HepG2 (cell line): ENCODE measurements around the gene WNK4. TPM values are rescaled to one million over a fixed set of nuclear protein-coding genes. Genes with fewer than 3 reads are reported as not detected.

Source experiments
- AKAP8 ChIP-seq: sonication (generic); formaldehyde crosslinking; IDR thresholded peaks from 2 replicates; pipeline ENCODE4 v1.5.1; 2020; ENCODE audit warnings: mild to moderate bottlenecking, missing genetic modification reagents
- ASH2L ChIP-seq: fragments of 300-600, 200-600 bp; sonication (generic); IDR thresholded peaks from 2 replicates; pipeline ENCODE4 v1.7.0; 2017; ENCODE audit warnings: low read depth, mild to moderate bottlenecking, moderate library complexity, mixed read lengths, low read length; ENCODE audit not compliant: insufficient read length
- ATF3 ChIP-seq: sonication (generic); formaldehyde crosslinking; IDR thresholded peaks from 2 replicates; pipeline ENCODE4 v1.4.0; 2020; ENCODE audit warnings: missing genetic modification reagents
- CREB1 ChIP-seq, 2 experiments: fragments of 450-650 bp in 1 of 2; IDR thresholded peaks; 2 replicates each; pipeline ENCODE4 v1.6.1; 2016 to 2017; ENCODE audit warnings: control low read depth in 1 of 2, mild to moderate bottlenecking in 1 of 2, missing compliant biosample characterization in 1 of 2, missing genetic modification characterization in 1 of 2
- DNMT3B ChIP-seq: conservative IDR thresholded peaks from 2 replicates; pipeline ENCODE4 v1.6.1; 2016; ENCODE audit warnings: missing biosample characterization, control low read depth
- FOXO4 ChIP-seq: sonication (generic); formaldehyde crosslinking; conservative IDR thresholded peaks from 2 replicates; pipeline ENCODE4 v1.8.1; 2023; ENCODE audit warnings: missing genetic modification reagents
- FOXP4 ChIP-seq: sonication (generic); formaldehyde crosslinking; IDR thresholded peaks from 2 replicates; pipeline ENCODE4 v1.4.0; 2020; ENCODE audit warnings: missing genetic modification reagents
- IRX3 ChIP-seq: sonication (generic); formaldehyde crosslinking; IDR thresholded peaks from 2 replicates; pipeline ENCODE4 v1.8.1; 2023; ENCODE audit warnings: mild to moderate bottlenecking, low read depth, missing genetic modification reagents, borderline replicate concordance
- KLF15 ChIP-seq: sonication (generic); formaldehyde crosslinking; IDR thresholded peaks from 2 replicates; pipeline ENCODE4 v1.8.1; 2023; ENCODE audit warnings: borderline replicate concordance, mild to moderate bottlenecking, inconsistent platforms, missing genetic modification reagents, mixed read lengths
- MATR3 ChIP-seq: sonication (generic); formaldehyde crosslinking; IDR thresholded peaks from 2 replicates; pipeline ENCODE4 v1.4.0; 2020; ENCODE audit warnings: missing genetic modification reagents
- NR3C1 ChIP-seq: sonication (generic); formaldehyde crosslinking; IDR thresholded peaks from 2 replicates; pipeline ENCODE4 v1.4.0; 2020; ENCODE audit warnings: missing genetic modification reagents
- RCOR2 ChIP-seq: IDR thresholded peaks from 2 replicates; pipeline ENCODE4 v1.6.1; 2016; ENCODE audit warnings: missing biosample characterization, missing genetic modification reagents
- RXRB ChIP-seq: IDR thresholded peaks from 2 replicates; pipeline ENCODE4 v1.6.1; 2016; ENCODE audit warnings: borderline replicate concordance, missing genetic modification reagents, missing compliant biosample characterization
- TCF7L2 ChIP-seq: IDR thresholded peaks from 2 replicates; pipeline ENCODE4 v1.6.1; 2011; ENCODE audit warnings: mild to moderate bottlenecking, low read depth, low read length, moderate library complexity
- YY1 ChIP-seq: IDR thresholded peaks from 2 replicates; pipeline ENCODE4 v1.6.1; 2011; ENCODE audit warnings: low read length, low read depth, moderate library complexity, mild to moderate bottlenecking; ENCODE audit not compliant: insufficient read depth, insufficient replicate concordance
- ZBTB42 ChIP-seq: sonication (generic); formaldehyde crosslinking; IDR thresholded peaks from 2 replicates; pipeline ENCODE4 v1.5.0; 2020; ENCODE audit warnings: mild to moderate bottlenecking, missing genetic modification reagents
- ZBTB43 ChIP-seq: sonication (generic); formaldehyde crosslinking; conservative IDR thresholded peaks from 2 replicates; pipeline ENCODE4 v1.4.0; 2020; ENCODE audit warnings: missing genetic modification reagents
- ZKSCAN8 ChIP-seq: IDR thresholded peaks from 2 replicates; pipeline ENCODE4 v1.6.1; 2016; ENCODE audit warnings: borderline replicate concordance, missing genetic modification reagents, missing compliant biosample characterization
- ZNF180 ChIP-seq: sonication (generic); formaldehyde crosslinking; IDR thresholded peaks from 2 replicates; pipeline ENCODE4 v1.4.0; 2020; ENCODE audit warnings: low read depth, missing genetic modification reagents, borderline replicate concordance
- ZNF546 ChIP-seq: sonication (generic); formaldehyde crosslinking; conservative IDR thresholded peaks from 2 replicates; pipeline ENCODE4 v1.8.1; 2023; ENCODE audit warnings: mild to moderate bottlenecking, missing genetic modification reagents
- ZNF672 ChIP-seq: sonication (generic); formaldehyde crosslinking; IDR thresholded peaks from 2 replicates; pipeline ENCODE4 v1.8.1; 2022; ENCODE audit warnings: missing genetic modification reagents
- ZNF781 ChIP-seq: sonication (generic); formaldehyde crosslinking; IDR thresholded peaks from 2 replicates; pipeline ENCODE4 v1.5.1; 2020; ENCODE audit warnings: borderline replicate concordance, mild to moderate bottlenecking, missing genetic modification reagents; ENCODE audit errors: not compliant biosample characterization
- ZSCAN25 ChIP-seq: sonication (generic); formaldehyde crosslinking; IDR thresholded peaks from 2 replicates; pipeline ENCODE4 v1.8.0; 2022; ENCODE audit warnings: mild to moderate bottlenecking, missing genetic modification reagents
- ZZZ3 ChIP-seq: sonication (generic); formaldehyde crosslinking; IDR thresholded peaks from 2 replicates; pipeline ENCODE4 v1.4.0; 2020; ENCODE audit warnings: missing genetic modification reagents, mild to moderate bottlenecking, borderline replicate concordance
- polyA plus RNA-seq, 8 experiments: library from polyadenylated mRNA; depleted of rRNA in 3 of 8; stranded (reverse) in 7 of 8; unstranded in 1 of 8; fragments of >200 nt; fragmentation: Illumina TruSeq in 4 of 8; extraction: Trizol in 4 of 8; gene quantifications; 2 replicates each; pipeline versions ENCODE4 v1.2.1 to v1.2.3, GENCODE V29; 2011 to 2016; ENCODE audit warnings: low read depth in 4 of 8, missing spikeins in 1 of 8, mixed read lengths in 1 of 8; ENCODE audit not compliant: insufficient read depth in 1 of 8
- total RNA-seq, 5 experiments: library from RNA; depleted of rRNA; stranded (reverse); fragments of >200 nt; fragmentation: Illumina TruSeq; extraction: Trizol; gene quantifications; 2 replicates each; pipeline ENCODE4 v1.2.3, GENCODE V29; 2016; ENCODE audit warnings: low read depth in 1 of 5

WNK4 gene
- total and polyA plus RNA-seq, 2 of the 13 experiments (the other 11 are each of a cell fraction or from before 2014, with no cell fraction given), result 2.7 to 13.7 TPM

DNA sequence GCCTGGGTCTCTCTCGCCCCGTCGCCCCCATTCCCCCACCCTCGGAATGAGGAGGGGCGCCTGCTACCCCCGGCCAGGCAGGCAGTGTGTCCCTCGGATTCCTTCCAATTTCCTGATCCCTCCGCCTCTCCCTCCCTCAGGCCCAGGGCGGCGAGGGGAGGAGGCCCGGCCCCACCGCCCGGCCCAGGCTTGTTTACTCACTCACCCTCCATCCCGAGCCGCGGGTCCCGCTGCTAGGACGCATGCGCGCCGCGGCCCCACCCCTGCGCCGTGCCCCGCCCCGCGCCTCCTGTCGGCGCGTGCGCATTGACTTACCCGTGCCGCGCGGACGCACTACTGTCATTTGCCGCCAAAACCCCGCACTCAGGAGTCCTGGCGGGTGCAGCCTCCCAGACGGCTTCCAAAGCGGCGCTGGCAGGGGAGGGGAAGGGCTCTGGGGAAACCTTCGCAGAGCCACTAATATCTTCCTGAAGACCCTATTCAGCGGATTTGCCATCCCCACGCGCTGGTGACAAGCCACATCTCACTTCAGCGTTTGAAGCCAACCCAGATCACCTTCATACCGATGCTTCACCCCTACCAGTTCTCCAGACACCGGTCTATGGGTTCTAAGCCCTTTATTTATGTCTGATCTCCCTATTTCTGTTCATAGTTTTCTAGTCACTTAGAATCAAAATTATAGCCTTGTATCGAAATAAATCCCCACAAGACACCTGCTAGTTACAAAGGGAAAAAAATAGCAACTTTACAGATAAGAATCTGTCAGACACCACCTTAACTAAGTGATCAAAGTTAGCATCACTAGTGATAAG is 35.4 kb upstream of the WNK4 start, which contains the start of gene EZH1 (continued):
- TF ChIP-seq ASH2L, result peak; percentile 86
- TF ChIP-seq RCOR2 (CRISPR knock-in tag), result no peak; the same call in 1 of the 2 replicates
- peak; percentile 82 for TF ChIP-seq ZNF546 (CRISPR knock-in tag)
- TF ChIP-seq NR3C1 (CRISPR knock-in tag), result no peak
- TF ChIP-seq ZZZ3 (CRISPR knock-in tag), result no peak; the same call in 1 of the 2 replicates
- TF ChIP-seq MATR3 (CRISPR knock-in tag), result no peak
- TF ChIP-seq ZKSCAN8 (CRISPR knock-in tag), result no peak
- peak; percentile 78 for TF ChIP-seq ZSCAN25 (CRISPR knock-in tag)
- no peak; the same call in 1 of the 2 replicates for TF ChIP-seq FOXP4 (CRISPR knock-in tag)
- 0 out of 2 replicates have a peak, but pooled peaks have one; percentile 3 for TF ChIP-seq FOXO4 (CRISPR knock-in tag)
- TF ChIP-seq AKAP8, result peak; percentile 57; the same call in 1 of the 2 replicates
- 0 out of 2 replicates have a peak, but pooled peaks have one; percentile 57 for TF ChIP-seq ZBTB43
- no peak for TF ChIP-seq ZNF180 (CRISPR knock-in tag)
- TF ChIP-seq YY1, result peak; percentile 63
- TF ChIP-seq KLF15 (CRISPR knock-in tag), result no peak
- TF ChIP-seq TCF7L2, result no peak
- TF ChIP-seq CREB1 (IDR thresholded peaks at IDR 0.05), result no peak
- TF ChIP-seq CREB1 (CRISPR knock-in tag; IDR thresholded peaks at IDR 0.05), result no peak
- TF ChIP-seq ATF3, result no peak
- TF ChIP-seq ZBTB42 (CRISPR knock-in tag), result peak; percentile 71; the same call in 1 of the 2 replicates
- peak; percentile 16 for TF ChIP-seq ZNF781 (CRISPR knock-in tag)
- TF ChIP-seq IRX3 (CRISPR knock-in tag), result peak; percentile 94
- no peak; the same call in none of the 2 replicates for TF ChIP-seq RXRB
- no peak for TF ChIP-seq ZNF672
- TF ChIP-seq DNMT3B, result no peak
